Stimulated activated naive CD8-positive, alpha-beta T cell treated with anti-CD3 and anti-CD28 coated beads, Interleukin-15, Interleukin-2, amounts not matched to agents 100 ng/mL and 50 ng/mL, for 24 hours (primary cell): ENCODE measurements around the gene TLDC2.

ENCODE experiments used
- H3K27ac Mint-ChIP-seq: one replicate; pipeline ENCODE4 v1.8.0; 2021; ENCODE audit warnings: mild to moderate bottlenecking, mixed read lengths
- H3K27me3 Mint-ChIP-seq: one replicate; pipeline ENCODE4 v1.8.0; 2021; ENCODE audit warnings: mixed read lengths
- H3K36me3 Mint-ChIP-seq: one replicate; pipeline ENCODE4 v1.8.0; 2021; ENCODE audit warnings: low read depth, mixed read lengths
- H3K4me1 Mint-ChIP-seq: one replicate; pipeline ENCODE4 v1.8.0; 2021; ENCODE audit warnings: low read depth, mixed read lengths
- H3K4me3 Mint-ChIP-seq: one replicate; pipeline ENCODE4 v1.8.0; 2021; ENCODE audit warnings: mild to moderate bottlenecking, mixed read lengths
- H3K9me3 Mint-ChIP-seq: one replicate; pipeline ENCODE4 v1.8.0; 2021; ENCODE audit warnings: mixed read lengths

TLDC2 gene

DNA sequence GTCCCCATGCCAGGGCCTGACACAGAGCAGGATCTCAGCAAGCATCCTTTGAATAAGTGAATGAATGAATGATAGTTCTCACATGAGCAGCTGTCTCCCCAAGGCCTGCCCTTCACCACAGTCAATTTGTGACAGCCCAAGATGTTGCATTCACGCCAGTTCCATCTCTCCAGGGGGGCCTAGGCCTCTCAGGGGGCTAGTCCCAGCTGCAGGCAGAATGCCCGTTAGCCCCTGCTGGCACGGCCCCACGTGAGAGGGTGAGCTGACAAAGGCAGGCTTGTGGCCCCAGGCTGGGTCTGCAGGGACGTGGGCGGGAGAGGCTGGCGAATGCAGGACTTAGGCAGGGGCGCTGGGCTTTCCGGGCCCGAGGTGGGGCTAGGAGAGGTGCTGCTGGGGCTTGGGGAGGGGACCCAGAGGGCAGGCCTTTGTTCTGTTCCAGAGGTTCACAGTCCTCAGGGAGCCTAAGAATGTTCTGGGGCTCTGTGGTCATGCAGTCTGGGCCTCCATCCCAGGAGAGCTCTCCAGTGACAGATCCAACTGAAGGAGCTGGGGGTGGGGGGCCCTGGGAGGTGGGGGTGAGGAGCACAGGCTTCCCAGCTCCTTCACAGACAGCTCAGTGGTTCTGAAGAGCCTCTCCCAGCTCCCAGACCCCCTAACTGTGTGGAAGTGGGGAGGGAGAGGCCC is 30.5 kb upstream of the TLDC2 start:
- no peaks in the 10 kb centered on the region for H3K27me3 Mint-ChIP-seq
- H3K27ac Mint-ChIP-seq: no peak overlapping the region
- no peaks in the 10 kb centered on the region for H3K36me3 Mint-ChIP-seq
- H3K4me3 Mint-ChIP-seq: no peak overlapping the region
- H3K4me1 Mint-ChIP-seq: peaks cover 40% of the 10 kb centered on the region
- H3K9me3 Mint-ChIP-seq: no peaks in the 10 kb centered on the region

DNA sequence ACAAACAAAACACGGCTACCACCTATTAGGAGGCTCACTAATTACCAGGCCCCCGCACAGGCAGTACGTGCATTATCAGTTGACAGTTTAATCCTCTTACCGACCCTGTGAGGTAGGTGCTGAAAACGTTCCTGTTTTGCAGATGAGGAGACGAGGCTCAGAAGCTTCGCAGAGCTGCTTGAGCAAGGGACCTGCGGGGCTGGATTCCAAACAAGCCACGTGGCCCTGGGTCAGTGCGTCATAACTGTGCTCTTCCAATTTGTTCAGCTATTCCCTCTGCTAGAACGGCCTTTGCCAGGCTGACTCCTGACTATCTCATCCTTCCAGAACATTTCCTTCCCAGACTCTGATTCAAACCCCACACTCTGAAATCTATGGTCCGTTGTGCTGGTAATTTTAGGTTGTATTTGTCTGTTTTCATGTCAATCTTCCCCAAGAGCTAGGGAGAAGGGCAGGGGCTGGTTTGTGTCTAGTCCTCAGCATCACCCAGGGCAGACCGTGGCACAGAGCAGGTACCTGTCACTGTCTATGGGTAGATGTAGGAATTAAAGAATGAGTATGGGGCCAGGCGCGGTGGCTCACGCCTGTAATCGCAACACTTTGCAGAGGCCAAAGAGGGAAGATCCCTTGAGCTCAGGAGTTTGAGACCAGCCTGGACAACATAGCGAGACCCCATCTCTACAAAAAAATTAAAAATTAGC is 28.8 kb upstream of the TLDC2 start:
- no peaks in the 10 kb centered on the region for H3K27me3 Mint-ChIP-seq
- peaks cover 32% of the 10 kb centered on the region for H3K4me1 Mint-ChIP-seq
- no peak overlapping the region for H3K27ac Mint-ChIP-seq
- H3K36me3 Mint-ChIP-seq: no peaks in the 10 kb centered on the region
- no peak overlapping the region for H3K4me3 Mint-ChIP-seq
- no peaks in the 10 kb centered on the region for H3K9me3 Mint-ChIP-seq

- H3K9me3 Mint-ChIP-seq: no peaks in the 10 kb centered on the region
- no peaks in the 10 kb centered on the region for H3K36me3 Mint-ChIP-seq
- no peak overlapping the region for H3K27ac Mint-ChIP-seq
- H3K4me3 Mint-ChIP-seq: no peak overlapping the region
- peaks cover 27% of the 10 kb centered on the region for H3K4me1 Mint-ChIP-seq
- H3K27me3 Mint-ChIP-seq: no peaks in the 10 kb centered on the region
These were observed 28.3 kb upstream of the TLDC2 start for GRCh38 chr20:36847710-36848040.

- H3K4me1 Mint-ChIP-seq: peaks cover 23% of the 10 kb centered on the region
- no peaks in the 10 kb centered on the region for H3K27me3 Mint-ChIP-seq
- H3K36me3 Mint-ChIP-seq: no peaks in the 10 kb centered on the region
- no peak overlapping the region for H3K27ac Mint-ChIP-seq
- H3K9me3 Mint-ChIP-seq: no peaks in the 10 kb centered on the region
- H3K4me3 Mint-ChIP-seq: no peak overlapping the region
These were observed 27.8 kb upstream of the TLDC2 start for GRCh38 chr20:36848078-36848660.

- H3K4me1 Mint-ChIP-seq: peaks cover 18% of the 10 kb centered on the region
- no peaks in the 10 kb centered on the region for H3K36me3 Mint-ChIP-seq
- H3K9me3 Mint-ChIP-seq: no peaks in the 10 kb centered on the region
- H3K27ac Mint-ChIP-seq: no peak overlapping the region
- no peak overlapping the region for H3K4me3 Mint-ChIP-seq
- no peaks in the 10 kb centered on the region for H3K27me3 Mint-ChIP-seq
These were observed 27.3 kb upstream of the TLDC2 start for GRCh38 chr20:36848677-36849076.

DNA sequence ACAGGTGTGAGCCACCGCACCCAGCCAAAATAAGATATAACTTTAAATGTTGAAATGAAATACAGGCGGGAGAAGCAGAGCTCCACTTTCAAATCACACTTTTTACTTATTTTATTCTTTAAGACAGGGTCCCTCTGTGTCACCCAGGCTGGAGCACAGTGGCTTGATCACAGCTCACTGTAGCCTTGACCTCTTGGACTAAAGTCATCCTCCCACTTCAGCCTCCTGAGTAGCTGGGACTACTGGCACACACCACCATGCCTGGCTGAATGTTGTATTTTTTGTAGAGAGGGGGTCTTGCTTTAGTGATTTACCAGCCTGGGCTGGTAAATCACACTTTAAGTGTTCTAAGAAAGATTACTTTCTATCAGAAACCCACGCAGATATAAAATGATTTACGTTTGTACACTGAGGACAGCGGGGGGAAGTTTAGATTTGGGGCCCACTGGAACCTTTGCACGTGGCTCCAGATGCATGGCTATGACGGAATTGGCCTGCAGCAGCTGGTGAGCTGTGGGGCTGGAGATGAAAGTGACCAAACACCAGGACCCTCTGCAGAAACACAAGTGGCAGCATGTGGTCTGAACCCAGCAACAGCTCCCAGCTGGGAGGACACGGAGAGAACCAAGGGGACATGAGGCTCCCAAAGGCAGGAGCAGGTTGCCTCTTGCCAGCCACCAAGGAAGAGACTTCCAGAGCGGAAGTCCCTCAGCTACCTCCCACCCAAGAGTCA is 26.4 kb upstream of the TLDC2 start:
- H3K9me3 Mint-ChIP-seq: no peaks in the 10 kb centered on the region
- H3K4me1 Mint-ChIP-seq: peaks cover 17% of the 10 kb centered on the region

GRCh38 chr20:36850759-36851158 is 25.2 kb upstream of the TLDC2 start:
- no peaks in the 10 kb centered on the region for H3K9me3 Mint-ChIP-seq
- peaks cover 9% of the 10 kb centered on the region for H3K4me1 Mint-ChIP-seq
- H3K27ac Mint-ChIP-seq: no peak overlapping the region

More for the DNA sequence above, 26.4 kb upstream of the TLDC2 start:
- no peak overlapping the region for H3K4me3 Mint-ChIP-seq
- no peaks in the 10 kb centered on the region for H3K36me3 Mint-ChIP-seq
- H3K27ac Mint-ChIP-seq: no peak overlapping the region
- no peaks in the 10 kb centered on the region for H3K27me3 Mint-ChIP-seq

DNA sequence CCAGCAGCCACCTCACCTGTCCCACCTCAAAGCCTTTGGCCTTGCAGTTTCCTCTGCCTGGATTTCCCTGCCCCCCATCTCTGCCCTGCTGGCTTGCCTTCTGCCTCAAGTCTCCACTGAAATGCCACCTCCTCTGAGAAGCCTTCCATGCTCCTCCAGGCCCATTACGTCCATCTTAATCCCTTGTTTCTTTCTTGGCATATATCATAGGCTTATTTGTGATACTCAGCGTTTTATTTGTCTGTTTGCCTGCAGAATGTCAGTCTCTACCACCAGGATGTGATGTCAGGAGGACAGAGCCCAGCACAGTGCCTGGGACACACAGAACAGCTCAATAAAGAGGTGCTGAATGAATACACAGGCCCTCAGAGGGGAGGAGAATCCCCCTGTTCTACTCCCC is 24.4 kb upstream of the TLDC2 start:
- Mint-ChIP-seq H3K27ac (no peak overlapping the region), H3K9me3 (no peaks in the 10 kb centered on the region), H3K27me3 (no peaks in the 10 kb centered on the region), H3K36me3 (no peaks in the 10 kb centered on the region), H3K4me3 (no peak overlapping the region), H3K4me1 (peaks cover 8% of the 10 kb centered on the region)

More at GRCh38 chr20:36850759-36851158, 25.2 kb upstream of the TLDC2 start:
- H3K36me3 Mint-ChIP-seq: no peaks in the 10 kb centered on the region
- no peak overlapping the region for H3K4me3 Mint-ChIP-seq
- no peaks in the 10 kb centered on the region for H3K27me3 Mint-ChIP-seq

DNA sequence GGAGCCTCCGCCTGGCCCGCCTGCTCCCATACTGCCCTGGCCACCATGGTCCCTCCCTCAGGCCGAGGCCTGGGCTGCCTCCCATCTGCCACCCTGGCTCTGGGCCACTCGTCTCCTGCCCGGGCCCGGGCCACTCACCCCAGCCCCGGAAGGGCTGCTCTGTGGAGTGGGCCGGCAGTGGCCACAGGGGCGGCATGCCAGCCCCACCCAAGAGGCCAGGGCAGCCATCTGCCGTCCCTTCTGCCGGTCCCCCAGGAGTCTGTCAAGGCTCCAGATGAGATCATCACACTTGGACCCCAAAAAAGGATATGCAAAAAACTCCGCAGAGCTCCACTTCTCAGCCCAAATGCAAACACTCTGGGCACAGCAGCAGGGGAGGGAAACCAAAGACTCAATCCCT is 23.8 kb upstream of the TLDC2 start:
- no peaks in the 10 kb centered on the region for H3K9me3 Mint-ChIP-seq
- no peak overlapping the region for H3K27ac Mint-ChIP-seq
- H3K27me3 Mint-ChIP-seq: no peaks in the 10 kb centered on the region
- H3K4me1 Mint-ChIP-seq: peaks cover 15% of the 10 kb centered on the region
- no peaks in the 10 kb centered on the region for H3K36me3 Mint-ChIP-seq
- no peak overlapping the region for H3K4me3 Mint-ChIP-seq

GRCh38 chr20:36854348-36855240 is 21.3 kb upstream of the TLDC2 start:
- no peak overlapping the region for H3K4me3 Mint-ChIP-seq
- H3K9me3 Mint-ChIP-seq: no peaks in the 10 kb centered on the region
- peaks cover 13% of the 10 kb centered on the region for H3K4me1 Mint-ChIP-seq
- H3K27me3 Mint-ChIP-seq: no peaks in the 10 kb centered on the region
- no peak overlapping the region for H3K27ac Mint-ChIP-seq
- H3K36me3 Mint-ChIP-seq: no peaks in the 10 kb centered on the region

GRCh38 chr20:36855241-36855657 is 20.7 kb upstream of the TLDC2 start:
- Mint-ChIP-seq H3K4me3 (no peak overlapping the region), H3K9me3 (no peaks in the 10 kb centered on the region), H3K27ac (no peak overlapping the region), H3K27me3 (no peaks in the 10 kb centered on the region), H3K36me3 (no peaks in the 10 kb centered on the region), H3K4me1 (peaks cover 13% of the 10 kb centered on the region)

GRCh38 chr20:36856195-36856594 is 19.7 kb upstream of the TLDC2 start:
- H3K9me3 Mint-ChIP-seq: no peaks in the 10 kb centered on the region
- peaks cover 15% of the 10 kb centered on the region for H3K4me1 Mint-ChIP-seq
- H3K4me3 Mint-ChIP-seq: no peak overlapping the region
- H3K27me3 Mint-ChIP-seq: no peaks in the 10 kb centered on the region
- H3K27ac Mint-ChIP-seq: no peak overlapping the region
- H3K36me3 Mint-ChIP-seq: no peaks in the 10 kb centered on the region

GRCh38 chr20:36856691-36857635 is 19.0 kb upstream of the TLDC2 start:
- H3K4me1 Mint-ChIP-seq: peaks cover 18% of the 10 kb centered on the region
- no peak overlapping the region for H3K4me3 Mint-ChIP-seq
- no peaks in the 10 kb centered on the region for H3K9me3 Mint-ChIP-seq
- H3K27me3 Mint-ChIP-seq: peaks cover 2% of the 10 kb centered on the region
- peak overlapping the region; percentile 4 for H3K27ac Mint-ChIP-seq
- no peaks in the 10 kb centered on the region for H3K36me3 Mint-ChIP-seq

DNA sequence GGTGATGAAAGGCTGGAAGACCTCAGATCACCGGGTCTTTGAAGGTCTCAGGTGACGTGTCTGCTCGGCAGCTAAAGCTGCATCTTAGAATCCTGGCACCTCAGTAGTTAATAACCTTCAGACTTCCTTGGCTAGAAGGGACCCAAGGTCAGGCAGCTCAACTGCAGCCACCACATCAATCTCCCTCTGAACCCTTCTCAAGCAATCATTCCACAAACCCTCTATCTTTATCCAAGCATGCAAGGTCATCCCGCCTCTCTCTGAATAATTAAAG is 16.7 kb upstream of the TLDC2 start:
- H3K4me1 Mint-ChIP-seq: peaks cover 21% of the 10 kb centered on the region
- no peak overlapping the region for H3K4me3 Mint-ChIP-seq
- H3K27me3 Mint-ChIP-seq: peaks cover 4% of the 10 kb centered on the region
- no peak overlapping the region for H3K27ac Mint-ChIP-seq
- no peaks in the 10 kb centered on the region for H3K36me3 Mint-ChIP-seq
- H3K9me3 Mint-ChIP-seq: no peaks in the 10 kb centered on the region
